MCF 10A (cell line): ENCODE results near the gene TRPT1. TPM values are rescaled to one million over a fixed set of nuclear protein-coding genes. Genes with fewer than 3 reads are reported as not detected.

Source experiments
- BruUV-seq: library from RNA; stranded (reverse); fragments of 400-500 nt; replicated peaks from 2 replicates; lab custom pipeline; 2021; lab: Mats Ljungman, UMichigan
- CTCF ChIA-PET: fragments of 300-600 bp; sonication (Branson Sonifier 250); formaldehyde crosslinking; extraction: SDS; loops from one replicate; lab custom pipeline; 2021; ENCODE audit warnings: antibody characterized with exemption, inconsistent platforms; lab: Yijun Ruan, JAX
- POLR2A ChIA-PET: fragments of 300-600, 350-650 bp; sonication (Branson Sonifier 250); formaldehyde crosslinking; extraction: SDS; loops from one replicate; lab custom pipeline; 2020; ENCODE audit warnings: antibody characterized with exemption, inconsistent platforms; lab: Yijun Ruan, JAX
- DNase-seq: peaks from one replicate; pipeline ENCODE4 v3.0.0-alpha.2; 2018; ENCODE audit not compliant: unreplicated experiment
- H3K27ac Mint-ChIP-seq: one replicate; pipeline ENCODE4 v1.8.0; 2022; ENCODE audit warnings: mild to moderate bottlenecking, low read depth, mixed read lengths; ENCODE audit not compliant: unreplicated experiment
- H3K27me3 Mint-ChIP-seq: one replicate; pipeline ENCODE4 v1.8.0; 2022; ENCODE audit warnings: mixed read lengths; ENCODE audit not compliant: insufficient read depth, unreplicated experiment
- H3K36me3 Mint-ChIP-seq: one replicate; pipeline ENCODE4 v1.8.0; 2022; ENCODE audit warnings: mild to moderate bottlenecking, moderate library complexity, mixed read lengths; ENCODE audit not compliant: insufficient read depth, unreplicated experiment
- H3K4me1 Mint-ChIP-seq: one replicate; pipeline ENCODE4 v1.8.0; 2022; ENCODE audit warnings: mixed read lengths; ENCODE audit not compliant: insufficient read depth, unreplicated experiment
- H3K4me3 Mint-ChIP-seq: one replicate; pipeline ENCODE4 v1.8.0; 2022; ENCODE audit warnings: mild to moderate bottlenecking, moderate library complexity, mixed read lengths; ENCODE audit not compliant: unreplicated experiment
- H3K9me3 Mint-ChIP-seq: one replicate; pipeline ENCODE4 v1.8.0; 2022; ENCODE audit warnings: mixed read lengths; ENCODE audit not compliant: unreplicated experiment
- CTCF ChIP-seq: fragments of 200-600 bp; IDR thresholded peaks from one replicate; pipeline ENCODE4 v1.8.0; 2022; ENCODE audit warnings: antibody characterized with exemption, mild to moderate bottlenecking; ENCODE audit not compliant: unreplicated experiment
- intact Hi-C: fragments of 100-400 bp; cut with micrococcal nuclease; formaldehyde crosslinking; loops from 2 replicates; pipeline ENCODE4 v1.14.1; 2022
- total RNA-seq: library from RNA; stranded (reverse); gene quantifications from 2 replicates; pipeline ENCODE4 v1.2.3, GENCODE V29; 2022

Gene TRPT1
- total RNA-seq, 1 experiment from 2014 or later: 31.3 TPM

GRCh38 chr11:64268893-64269539 lies 43.0 kb upstream of the TRPT1 start:
- POLR2A ChIA-PET: interaction anchor here (0.8 to 7.6 kb wide), 24 partner anchors 8 to 510 kb away, joined by 3 to 125 read pairs (median 7); partner anchors contain the start of genes BAD, CATSPERZ, ESRRA and FKBP2
- Mint-ChIP-seq H3K4me3 (peak overlapping the region; percentile 96), H3K27me3 (no peaks in the 10 kb centered on the region), H3K9me3 (no peaks in the 10 kb centered on the region), H3K4me1 (peaks cover 23% of the 10 kb centered on the region), H3K27ac (peak overlapping the region; percentile 96), H3K36me3 (peaks cover 52% of the 10 kb centered on the region)
- no TSS peak for BruUV-seq
- peak; percentile 55 for DNase-seq
- intact Hi-C loops: loop anchor here (1.0 kb wide), 1 partner anchor 18 kb away; the partner anchor contains the start of gene PLCB3
- CTCF ChIA-PET: interaction anchor here (0.7 to 6.4 kb wide), 5 partner anchors 18 to 1534 kb away, joined by 3 to 70 read pairs (median 8); partner anchors contain the start of gene PLCB3
- no peak for TF ChIP-seq CTCF

- intact Hi-C loops: no loop called here
- ChIA-PET POLR2A (interaction anchor here (0.8 to 7.6 kb wide), 22 partner anchors 9 to 87 kb away, joined by 3 to 125 read pairs (median 8); partner anchors contain the start of genes BAD, CATSPERZ, ESRRA and FKBP2), CTCF (interaction anchor here (0.6 to 6.4 kb wide), 8 partner anchors 13 to 1462 kb away, joined by 3 to 70 read pairs (median 4); partner anchors contain the start of gene PLCB3)
- peak overlapping the region; percentile 96 for H3K4me3 Mint-ChIP-seq
- TF ChIP-seq CTCF: no peak
- peak overlapping the region; percentile 96 for H3K27ac Mint-ChIP-seq
- H3K9me3 Mint-ChIP-seq: no peaks in the 10 kb centered on the region
- peaks cover 48% of the 10 kb centered on the region for H3K36me3 Mint-ChIP-seq
- H3K4me1 Mint-ChIP-seq: peaks cover 23% of the 10 kb centered on the region
- no TSS peak for BruUV-seq
- no peaks in the 10 kb centered on the region for H3K27me3 Mint-ChIP-seq
- peak; percentile 73 for DNase-seq
Observed at GRCh38 chr11:64268025-64268892, 42.3 kb upstream of the TRPT1 start.

GRCh38 chr11:64267207-64267945 lies 41.4 kb upstream of the TRPT1 start:
- peaks cover 23% of the 10 kb centered on the region for H3K4me1 Mint-ChIP-seq
- ChIA-PET POLR2A (interaction anchor here (0.8 to 7.6 kb wide), 8 partner anchors 8 to 41 kb away, joined by 3 to 125 read pairs (median 63); partner anchors contain the start of genes BAD, CATSPERZ, ESRRA and FKBP2), CTCF (interaction anchor here (0.6 to 6.4 kb wide), 7 partner anchors 14 to 1462 kb away, joined by 3 to 70 read pairs (median 3); partner anchors contain the start of gene PLCB3)
- H3K27ac Mint-ChIP-seq: no peak overlapping the region
- no peaks in the 10 kb centered on the region for H3K9me3 Mint-ChIP-seq
- H3K36me3 Mint-ChIP-seq: peaks cover 57% of the 10 kb centered on the region
- no peak for DNase-seq
- H3K4me3 Mint-ChIP-seq: no peak overlapping the region
- H3K27me3 Mint-ChIP-seq: no peaks in the 10 kb centered on the region
- intact Hi-C loops: no loop called here
- BruUV-seq: no TSS peak
- no peak for TF ChIP-seq CTCF
